B cell (primary cell): Measurements from ENCODE around the gene TLR2. TPM values are rescaled to one million over a fixed set of nuclear protein-coding genes. Genes with fewer than 3 reads are reported as not detected.
A peak's percentile ranks its signal among the peaks of the same experiment; 100 is the strongest.

Source experiments
- ATAC-seq: fragments of 200-7000 bp; cut with Tn5 transposase; one replicate; pipeline ENCODE4 v1.10.0; 2021; ENCODE audit warnings: low read depth, mild to moderate bottlenecking, moderate number of reproducible peaks, moderate library complexity
- CTCF ChIA-PET: fragments of 350-600 bp; sonication (Branson Sonifier 250); formaldehyde crosslinking; loops from one replicate; lab custom pipeline; 2021; ENCODE audit warnings: antibody characterized with exemption, inconsistent platforms; lab: Charles Lee
- POLR2A ChIA-PET: fragments of 350-600 bp; sonication (Branson Sonifier 250); formaldehyde crosslinking; loops from one replicate; lab custom pipeline; 2021; ENCODE audit warnings: antibody characterized with exemption; lab: Charles Lee
- DNase-seq: peaks from one replicate; pipeline ENCODE4 v3.0.0; 2013
- H2AFZ ChIP-seq: 2 replicates; pipeline ENCODE4 v1.6.1; 2012; ENCODE audit warnings: mild to moderate bottlenecking, low read depth, low read length; ENCODE audit not compliant: insufficient read depth, poor library complexity, severe bottlenecking
- H3K27ac ChIP-seq, 2 donors: 1 replicate in 1 of 2; 2 replicates in 1 of 2; pipeline ENCODE4 v1.5.1; 2012 to 2013; ENCODE audit warnings: low read length in 2 of 2, mild to moderate bottlenecking in 2 of 2, moderate library complexity in 1 of 2
- H3K27me3 ChIP-seq, 4 experiments: fragments of 200-600 bp in 1 of 4; sonication (generic) in 1 of 4; replicated peaks in 1 of 4; 1 replicate in 2 of 4; 2 replicates in 2 of 4; pipeline versions ENCODE4 v1.6.1 to v1.7.0; 2013 to 2016; ENCODE audit warnings: low read length in 3 of 4, mild to moderate bottlenecking in 2 of 4, mixed read lengths in 1 of 4, moderate library complexity in 1 of 4; ENCODE audit not compliant: insufficient read depth in 4 of 4, control insufficient read depth in 3 of 4; ENCODE audit errors: control extremely low read depth in 1 of 4
- H3K36me3 ChIP-seq, 2 experiments: replicated peaks in 1 of 2; 1 replicate in 1 of 2; 2 replicates in 1 of 2; pipeline versions ENCODE4 v1.6.1 to v1.7.1; 2013; ENCODE audit warnings: low read length in 1 of 2; ENCODE audit not compliant: insufficient read depth in 2 of 2, control insufficient read depth in 1 of 2; ENCODE audit errors: control extremely low read depth in 1 of 2, extremely low read depth in 1 of 2
- H3K4me1 ChIP-seq, 2 donors: fragments of 200-600 bp in 1 of 2; sonication (generic) in 1 of 2; 1 replicate in 1 of 2; 2 replicates in 1 of 2; pipeline versions ENCODE4 v1.5.1 to v1.6.1; 2013 to 2017; ENCODE audit warnings: low read length in 2 of 2; ENCODE audit not compliant: control insufficient read depth in 2 of 2, insufficient read depth in 2 of 2
- H3K4me2 ChIP-seq: replicated peaks from 2 replicates; pipeline ENCODE3; 2012; ENCODE audit warnings: mild to moderate bottlenecking, low read depth, low read length; ENCODE audit not compliant: poor library complexity, severe bottlenecking
- H3K4me3 ChIP-seq, 5 experiments: fragments of 200-600 bp in 1 of 5; sonication (generic) in 1 of 5; 1 replicate in 3 of 5; 2 replicates in 2 of 5; pipeline versions ENCODE4 v1.5.1 to v1.7.0; 2011 to 2016; ENCODE audit warnings: low read length in 4 of 5, mild to moderate bottlenecking in 4 of 5, low read depth in 2 of 5, control low read depth in 1 of 5, moderate library complexity in 1 of 5; ENCODE audit not compliant: insufficient read depth in 1 of 5; ENCODE audit errors: control extremely low read depth in 1 of 5, extremely low read depth in 1 of 5
- H3K79me2 ChIP-seq: fragments of 200-600 bp; sonication (generic); one replicate; pipeline ENCODE4 v1.6.0; 2016; ENCODE audit warnings: low read length; ENCODE audit not compliant: control insufficient read depth, insufficient read depth
- H3K9ac ChIP-seq: fragments of 200-600 bp; sonication (generic); 2 replicates; pipeline ENCODE4 v1.6.1; 2017; ENCODE audit warnings: mild to moderate bottlenecking, low read length, moderate library complexity
- H3K9me3 ChIP-seq, 3 donors: one replicate each; pipeline versions ENCODE4 v1.6.1 to v1.7.1; 2013; ENCODE audit warnings: low read length in 2 of 3; ENCODE audit not compliant: control insufficient read depth in 2 of 3, insufficient read depth in 1 of 3; ENCODE audit errors: control extremely low read depth in 1 of 3
- H4K20me1 ChIP-seq: 2 replicates; pipeline ENCODE4 v1.6.0; 2012; ENCODE audit warnings: mild to moderate bottlenecking, low read length; ENCODE audit not compliant: insufficient read depth, control insufficient read depth, poor library complexity, severe bottlenecking
- H3K27ac Mint-ChIP-seq: one replicate; pipeline ENCODE4 v1.8.0; 2021; ENCODE audit warnings: mixed read lengths
- H3K27me3 Mint-ChIP-seq: one replicate; pipeline ENCODE4 v1.8.0; 2021; ENCODE audit warnings: mixed read lengths
- H3K4me1 Mint-ChIP-seq: one replicate; pipeline ENCODE4 v1.8.0; 2021; ENCODE audit warnings: mixed read lengths
- H3K4me3 Mint-ChIP-seq: one replicate; pipeline ENCODE4 v1.8.0; 2021; ENCODE audit warnings: mixed read lengths
- H3K9me3 Mint-ChIP-seq: one replicate; pipeline ENCODE4 v1.8.0; 2022; ENCODE audit warnings: mixed read lengths; ENCODE audit not compliant: insufficient read depth
- EZH2 ChIP-seq: IDR thresholded peaks from 2 replicates; pipeline ENCODE4 v1.6.1; 2012; ENCODE audit warnings: borderline replicate concordance, low read depth, mild to moderate bottlenecking, moderate library complexity, low read length; ENCODE audit not compliant: insufficient read depth, poor library complexity, severe bottlenecking
- WGBS: methylation state at CpG from one replicate; pipeline ENCODE4 v1.1.5; 2013; ENCODE audit warnings: missing lambda C conversion rate; ENCODE audit not compliant: insufficient coverage; 5-methylcytosine and 5-hydroxymethylcytosine counted together
- intact Hi-C: fragments of 100-400 bp; cut with micrococcal nuclease; formaldehyde crosslinking; loops from one replicate; pipeline ENCODE4 v1.10.0; 2022
- polyA plus RNA-seq: library from polyadenylated mRNA; depleted of rRNA; stranded (reverse); fragments of >200 nt; gene quantifications from 2 replicates; pipeline ENCODE4 v1.2.3, GENCODE V29; 2012
- total RNA-seq, 2 donors: library from RNA; stranded (reverse); fragments of 120-200 nt in 1 of 2; gene quantifications; 1 replicate in 1 of 2; 2 replicates in 1 of 2; pipeline versions ENCODE4 v1.2.3 to v1.2.4, GENCODE V29; 2013 to 2022
- TF ChIP-seq, protein P1 (sequence below): fragments of 200-600 bp; IDR thresholded peaks from one replicate; pipeline ENCODE4 v1.8.0; 2022; ENCODE audit warnings: antibody characterized with exemption, mild to moderate bottlenecking

Gene TLR2
- total and polyA plus RNA-seq, 2 donors (not counting 1 experiment from before 2014, with no cell fraction given): 3.3 to 5.0 TPM

- no peak for ATAC-seq
- H4K20me1 ChIP-seq: no peaks in the 10 kb centered on the region
- no peak overlapping the region for H3K27ac Mint-ChIP-seq
- H3K4me3 Mint-ChIP-seq: no peak overlapping the region
- ChIA-PET CTCF (interaction anchor here (1.2 kb wide), 1 partner anchor 19 kb away, joined by 3 read pairs; no protein-coding TSS in a partner anchor), POLR2A (interaction anchor here (0.5 kb wide), 1 partner anchor 292 kb away, joined by 7 read pairs; no protein-coding TSS in a partner anchor)
- no peaks in the 10 kb centered on the region for H3K36me3 ChIP-seq
- H3K9me3 ChIP-seq: no peaks in the 10 kb centered on the region
- no peaks in the 10 kb centered on the region for H3K79me2 ChIP-seq
- peak; percentile 18 for DNase-seq
- no peak overlapping the region for H2AFZ ChIP-seq
- H3K9ac ChIP-seq: no peak overlapping the region
- no peak overlapping the region for H3K27ac ChIP-seq
- TF ChIP-seq, protein P1, sequence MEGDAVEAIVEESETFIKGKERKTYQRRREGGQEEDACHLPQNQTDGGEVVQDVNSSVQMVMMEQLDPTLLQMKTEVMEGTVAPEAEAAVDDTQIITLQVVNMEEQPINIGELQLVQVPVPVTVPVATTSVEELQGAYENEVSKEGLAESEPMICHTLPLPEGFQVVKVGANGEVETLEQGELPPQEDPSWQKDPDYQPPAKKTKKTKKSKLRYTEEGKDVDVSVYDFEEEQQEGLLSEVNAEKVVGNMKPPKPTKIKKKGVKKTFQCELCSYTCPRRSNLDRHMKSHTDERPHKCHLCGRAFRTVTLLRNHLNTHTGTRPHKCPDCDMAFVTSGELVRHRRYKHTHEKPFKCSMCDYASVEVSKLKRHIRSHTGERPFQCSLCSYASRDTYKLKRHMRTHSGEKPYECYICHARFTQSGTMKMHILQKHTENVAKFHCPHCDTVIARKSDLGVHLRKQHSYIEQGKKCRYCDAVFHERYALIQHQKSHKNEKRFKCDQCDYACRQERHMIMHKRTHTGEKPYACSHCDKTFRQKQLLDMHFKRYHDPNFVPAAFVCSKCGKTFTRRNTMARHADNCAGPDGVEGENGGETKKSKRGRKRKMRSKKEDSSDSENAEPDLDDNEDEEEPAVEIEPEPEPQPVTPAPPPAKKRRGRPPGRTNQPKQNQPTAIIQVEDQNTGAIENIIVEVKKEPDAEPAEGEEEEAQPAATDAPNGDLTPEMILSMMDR: no peak
- TF ChIP-seq EZH2: no peak
- H3K4me1 Mint-ChIP-seq: peaks cover 48% of the 10 kb centered on the region
- H3K9me3 Mint-ChIP-seq: no peaks in the 10 kb centered on the region
- no peaks in the 10 kb centered on the region for H3K27me3 Mint-ChIP-seq
- no peak overlapping the region for H3K4me3 ChIP-seq
- intact Hi-C loops: no loop called here
- no peaks in the 10 kb centered on the region for H3K27me3 ChIP-seq
- WGBS: 94% methylated on average over 1 of the region's 2 CpGs
- peak overlapping the region; percentile 14 for H3K4me2 ChIP-seq
- H3K4me1 ChIP-seq: peaks cover 44 to 45% of the 10 kb centered on the region in 2 donors
These were observed 45.8 kb downstream of the TLR2 start for GRCh38 chr4:153729895-153730294.

GRCh38 chr4:153731239-153731638 is 47.2 kb downstream of the TLR2 start:
- Histone ChIP-seq H3K27me3 (no peaks in the 10 kb centered on the region), H3K4me2 (no peak overlapping the region), H3K4me1 (peaks cover 38 to 43% of the 10 kb centered on the region in 2 donors), H3K9ac (no peak overlapping the region), H2AFZ (no peak overlapping the region), H3K4me3 (no peak overlapping the region), H4K20me1 (no peaks in the 10 kb centered on the region), H3K27ac (no peak overlapping the region), H3K79me2 (no peaks in the 10 kb centered on the region), H3K9me3 (no peaks in the 10 kb centered on the region), H3K36me3 (no peaks in the 10 kb centered on the region)
- no peak overlapping the region for H3K4me3 Mint-ChIP-seq
- intact Hi-C loops: no loop called here
- CTCF ChIA-PET: interaction anchor here (0.7 kb wide), 1 partner anchor 11 kb away, joined by 3 read pairs; no protein-coding TSS in a partner anchor
- no peak overlapping the region for H3K27ac Mint-ChIP-seq
- WGBS: 100% methylated on average over 1 of the region's 3 CpGs
- ATAC-seq (no peak), DNase-seq (no peak)
- POLR2A ChIA-PET: no interaction called here
- peaks cover under 1% of the 10 kb centered on the region for H3K27me3 Mint-ChIP-seq
- TF ChIP-seq, protein P1: no peak
- no peak for TF ChIP-seq EZH2
- no peaks in the 10 kb centered on the region for H3K9me3 Mint-ChIP-seq
- H3K4me1 Mint-ChIP-seq: peaks cover 42% of the 10 kb centered on the region
